ENCODE measurements around the gene IFNA6. TPM values are rescaled to one million over a fixed set of nuclear protein-coding genes. Genes with fewer than 3 reads are reported as not detected.
"Not testable (repeated sequence)": the region's sequence is repeated elsewhere in the genome, so short reads cannot be mapped to it uniquely, and the experiment has no call there.

The IFNA6 gene
- not detected in 2 replicates for total RNA-seq (2014; rRNA removed; shearing (Covaris generic))

GRCh38 chr9:21350787-21351186 is at the start of gene IFNA6:
Gene IFNA6 (minus strand): TSS chr9:21350887. CDS start chr9:21350887, 0 bp downstream.
- DNase-seq (ENCODE audit: low read depth): no peak

DNA sequence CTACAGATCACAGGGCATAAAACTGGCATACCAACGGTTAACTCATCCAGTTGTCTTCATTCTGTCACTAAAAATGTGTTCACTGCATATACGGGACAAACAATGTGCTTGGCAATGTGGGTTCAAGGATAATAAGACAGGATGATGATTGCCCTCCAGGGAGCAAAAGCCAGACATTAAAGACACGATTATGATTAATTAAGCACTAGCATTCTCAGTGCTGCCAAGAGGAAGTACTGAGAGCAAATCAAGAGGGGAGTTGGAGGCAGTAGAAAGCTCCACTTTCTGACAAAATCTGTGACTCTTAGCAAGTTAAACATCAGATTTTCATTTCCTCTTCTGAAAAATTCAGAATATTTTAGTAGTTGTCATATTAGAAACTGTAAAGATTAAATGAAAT is 49.3 kb upstream of the IFNA6 start:
- no peak for DNase-seq (ENCODE audit: low read depth)

- DNase-seq (ENCODE audit: low read depth): no peak
Measured at GRCh38 chr9:21398955-21399489, 48.3 kb upstream of the IFNA6 start.

DNA sequence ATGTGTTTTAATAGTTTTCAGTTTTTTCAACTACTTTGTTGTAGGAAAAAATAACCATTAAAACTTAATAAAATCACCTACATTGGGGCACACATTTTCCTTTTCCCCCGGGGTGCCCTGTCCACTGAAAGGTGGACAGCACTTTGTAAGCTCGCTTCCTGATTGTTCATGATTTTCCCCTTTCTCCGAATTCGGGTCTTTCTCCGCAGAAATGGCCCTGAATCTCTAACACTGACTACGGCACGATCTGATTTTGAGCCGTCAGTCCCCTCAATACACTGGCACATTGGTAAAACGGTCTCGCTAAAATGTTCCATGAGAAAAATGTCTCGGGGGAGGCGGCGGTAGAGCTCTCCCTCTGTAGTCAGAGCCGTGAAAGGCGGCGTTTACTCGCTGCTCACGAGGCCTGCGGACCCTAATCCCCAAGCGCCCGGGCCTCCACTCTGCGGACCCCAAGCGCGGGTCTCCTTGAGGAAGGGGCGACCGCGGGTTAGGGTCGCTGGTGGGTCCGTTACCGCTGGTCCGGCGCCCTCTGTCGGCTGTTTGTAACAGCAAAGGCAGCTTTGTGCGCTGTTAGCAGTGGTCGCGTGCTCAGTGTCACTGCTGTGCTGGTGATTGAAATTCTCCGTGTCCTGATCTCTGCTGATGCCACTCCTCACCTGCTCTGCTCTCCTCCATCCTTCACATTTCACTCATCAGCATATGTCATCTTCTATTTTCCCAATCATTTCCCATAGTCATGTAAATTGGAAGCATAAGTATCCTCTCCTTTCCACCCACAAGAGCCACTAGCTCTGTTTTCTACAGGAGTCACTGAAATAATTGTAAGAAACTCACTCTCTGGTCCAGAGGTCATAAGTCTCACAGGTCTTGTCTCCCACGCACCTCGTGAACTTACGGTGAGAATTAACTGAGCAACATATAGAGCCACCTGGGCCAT is 45.4 kb upstream of the IFNA6 start:
- no peak for DNase-seq (ENCODE audit: low read depth)

GRCh38 chr9:21392270-21392669 is 41.6 kb upstream of the IFNA6 start:
- no peak for DNase-seq (ENCODE audit: low read depth)

DNA sequence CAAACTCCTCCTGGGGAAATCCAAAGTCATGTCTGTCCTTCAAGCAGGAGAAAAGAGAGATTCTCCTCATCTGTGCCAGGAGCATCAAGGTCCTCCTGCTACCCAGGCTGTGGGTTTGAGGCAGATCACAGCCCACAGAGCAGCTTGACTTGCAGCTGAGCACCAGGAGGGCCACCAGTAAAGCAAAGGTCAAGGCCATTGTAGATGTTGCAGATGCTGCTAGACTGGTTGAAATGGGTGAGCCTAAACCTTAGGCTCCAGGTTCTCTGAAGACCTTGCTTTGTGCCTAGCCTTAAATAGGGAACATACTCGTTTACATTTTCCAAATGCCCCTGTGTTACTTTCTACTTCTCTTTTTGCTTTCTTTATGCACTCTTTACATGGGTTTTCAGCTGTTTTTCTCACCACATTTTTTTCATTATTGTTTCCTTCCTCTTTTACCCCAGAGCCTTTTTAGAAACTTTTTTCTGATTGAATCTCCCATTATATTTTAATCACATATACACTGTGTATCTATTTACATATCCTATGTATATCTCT is 34.5 kb upstream of the IFNA6 start, which contains the start of gene IFNA2:
IFNA2 (minus strand) TSS at position 268 of the 540 bp plus-strand sequence; CDS start at position 199, 69 bp downstream.
- no peak for DNase-seq (ENCODE audit: low read depth)

DNA sequence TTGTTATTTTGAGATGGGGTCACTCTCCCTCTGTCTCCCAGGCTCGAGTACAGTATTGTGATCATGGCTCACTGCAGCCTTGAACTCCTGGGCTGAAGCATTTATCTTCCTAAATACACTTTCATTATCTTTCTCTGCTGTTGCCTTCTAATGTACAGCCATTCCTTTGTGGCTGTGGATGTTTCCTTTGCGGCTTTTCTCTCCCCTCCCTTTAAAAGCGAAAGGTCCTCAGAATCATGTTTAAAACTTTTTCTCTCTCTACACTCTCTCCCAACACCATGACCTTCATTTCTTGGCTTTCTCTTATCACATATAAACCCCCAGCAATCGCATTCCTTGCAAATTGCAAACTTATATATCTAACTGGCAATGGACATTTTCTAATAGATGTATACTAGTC is 32.9 kb upstream of the IFNA6 start:
- DNase-seq (ENCODE audit: low read depth): no peak

DNA sequence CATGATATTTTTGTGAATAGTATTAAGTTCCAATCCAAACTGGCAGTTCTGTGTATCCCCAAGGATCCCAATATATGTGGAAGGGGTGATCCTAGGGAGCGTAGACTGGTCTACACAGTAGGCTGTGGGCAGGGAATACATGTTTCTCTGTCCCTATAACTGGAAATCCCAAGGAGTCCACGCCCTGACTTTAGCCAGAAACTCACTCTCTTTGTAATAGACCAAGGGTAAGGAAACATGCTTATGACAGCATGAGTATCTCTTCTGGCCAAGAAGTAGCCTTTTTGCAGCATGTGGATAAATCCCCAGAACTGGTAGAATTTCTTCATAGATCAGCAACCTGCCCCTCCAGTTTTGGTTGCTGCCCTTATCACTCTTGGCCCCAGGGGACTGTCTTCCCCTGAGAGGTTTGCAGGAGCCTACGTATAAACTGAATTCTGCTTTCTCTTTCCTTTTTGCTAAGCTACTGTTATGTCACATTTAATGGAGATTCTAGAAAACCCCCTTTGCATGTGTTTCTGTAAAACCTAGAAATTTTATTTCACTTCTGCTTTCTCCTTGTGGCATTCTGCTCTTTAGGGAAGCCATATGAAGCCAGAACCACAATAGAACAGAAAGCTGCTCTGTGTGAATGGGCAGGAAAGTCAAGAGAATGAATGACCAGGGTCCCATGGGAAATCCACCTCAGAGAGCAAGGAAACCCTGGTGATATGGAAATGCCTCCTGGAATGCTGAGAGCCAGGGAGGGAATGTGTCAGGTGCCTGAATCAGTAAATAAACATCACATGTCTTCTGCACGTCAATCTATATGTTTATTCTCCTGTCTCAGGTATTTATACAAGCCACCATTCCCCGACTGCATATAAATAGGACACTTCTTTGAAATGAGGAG is 31.0 kb upstream of the IFNA6 start:
- no peak for DNase-seq (ENCODE audit: low read depth)

- DNase-seq (ENCODE audit: low read depth): not testable (repeated sequence)
Measured at GRCh38 chr9:21371467-21371866, 20.8 kb upstream of the IFNA6 start.

- no peak for DNase-seq (ENCODE audit: low read depth)
Measured at GRCh38 chr9:21367957-21368356, 17.3 kb upstream of the IFNA6 start, which contains the start of gene IFNA13. Gene IFNA13 (minus strand): TSS chr9:21368057. CDS start chr9:21368010, 47 bp downstream.

DNA sequence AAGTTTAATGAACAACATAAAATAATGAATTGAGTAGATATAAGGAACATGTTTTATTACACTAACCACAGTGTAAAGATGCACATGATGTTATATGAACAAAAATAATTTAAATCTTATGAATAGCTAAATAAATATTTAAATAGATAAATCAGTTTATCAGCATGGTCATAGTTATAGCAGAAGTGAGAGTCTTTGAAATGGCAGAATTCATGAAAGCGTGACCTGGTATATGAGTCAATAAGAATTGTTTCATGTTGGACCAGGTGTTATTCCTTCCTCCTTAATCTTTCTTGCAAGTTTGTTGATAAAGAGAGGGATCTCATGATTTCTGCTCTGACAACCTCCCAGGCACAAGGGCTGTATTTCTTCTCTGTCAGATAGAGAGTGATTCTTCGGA is 16.5 kb upstream of the IFNA6 start:
- not testable (repeated sequence) for DNase-seq (ENCODE audit: low read depth)

DNA sequence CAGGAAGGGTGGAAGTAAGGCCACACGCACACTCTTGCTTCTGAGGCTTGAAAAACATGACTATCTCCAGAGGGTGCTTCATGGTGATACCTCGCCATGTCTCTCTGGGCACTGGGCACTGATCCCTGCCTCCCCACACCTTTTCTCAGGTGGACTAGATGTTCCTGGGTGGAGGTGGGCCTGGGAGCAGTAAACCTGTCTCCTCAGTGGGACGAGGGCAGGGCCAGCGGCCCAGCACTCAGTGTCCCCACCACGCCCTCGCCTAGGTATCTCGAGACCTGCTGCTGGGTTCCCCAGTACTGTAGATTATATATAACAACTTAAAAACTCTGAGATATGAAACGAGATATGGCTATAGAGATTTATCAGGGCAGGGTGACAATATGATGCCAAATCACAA is 11.6 kb upstream of the IFNA6 start:
- DNase-seq (ENCODE audit: low read depth): no peak

DNA sequence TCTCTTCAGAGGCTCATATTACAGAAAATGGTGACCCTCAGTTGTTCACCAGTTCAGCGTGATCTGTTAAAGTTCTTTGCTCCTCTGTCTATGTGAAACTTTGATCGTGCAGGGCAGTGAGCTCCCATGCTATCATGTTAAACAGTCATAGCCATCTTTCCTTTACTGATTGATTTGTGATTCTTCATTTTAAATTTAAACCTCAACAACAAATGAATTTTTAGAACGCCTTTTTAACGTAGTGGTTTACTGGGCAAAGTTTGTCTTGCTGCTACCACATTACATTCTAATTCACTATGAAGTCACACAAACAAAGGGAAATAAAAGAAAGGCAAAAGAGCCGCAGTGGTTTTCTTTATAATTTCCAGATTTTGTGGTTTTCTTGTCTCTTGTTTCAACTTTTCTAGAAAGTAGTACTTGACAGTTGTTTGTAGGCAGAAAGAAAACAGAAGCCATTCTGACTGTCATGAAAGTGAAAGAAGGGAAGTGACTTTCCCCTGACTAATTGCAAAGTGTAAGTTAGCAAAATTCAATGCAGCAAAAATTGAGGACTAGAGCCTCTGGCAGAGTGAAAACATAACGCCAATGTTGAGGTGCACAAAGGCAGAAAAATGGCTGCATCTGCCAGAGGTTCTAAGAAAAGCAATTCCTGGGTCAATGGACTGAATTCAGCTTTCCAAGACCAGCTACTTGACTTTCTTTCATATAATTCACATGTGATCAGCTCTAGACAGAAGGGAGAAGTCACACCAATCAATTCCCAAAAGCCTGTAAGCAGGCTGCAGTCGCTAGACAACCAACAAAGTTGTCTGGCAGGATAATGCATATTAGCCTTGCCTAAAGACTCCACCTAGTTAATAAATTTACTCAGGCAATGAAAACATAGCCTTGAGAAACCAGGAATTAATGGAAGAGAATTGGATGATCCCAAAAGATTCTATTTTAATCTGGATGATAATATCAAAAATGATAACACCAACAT is 7.1 kb upstream of the IFNA6 start:
- DNase-seq (ENCODE audit: low read depth): no peak

- no peak for DNase-seq (ENCODE audit: low read depth)
Measured at GRCh38 chr9:21348430-21348970, 2.2 kb downstream of the IFNA6 start.

DNA sequence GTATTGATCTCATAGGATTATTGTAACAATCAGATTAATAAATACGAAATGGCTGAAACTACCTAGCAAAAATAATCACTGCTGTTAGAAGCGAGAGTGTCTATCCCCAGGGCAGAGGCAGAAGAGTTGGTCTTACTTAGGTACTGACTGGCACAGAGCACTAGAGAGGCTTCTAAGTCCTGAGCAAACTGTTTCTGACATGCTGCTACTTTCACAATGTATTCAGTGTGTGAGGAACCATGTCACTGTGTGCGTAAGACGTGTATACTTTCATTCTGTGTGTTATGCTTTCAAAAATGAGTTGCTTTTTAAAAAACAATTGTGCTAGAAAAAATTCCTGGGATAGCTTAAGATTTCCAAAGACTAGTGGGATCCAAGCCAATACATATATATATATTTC is 10.0 kb downstream of the IFNA6 start:
- DNase-seq (ENCODE audit: low read depth): no peak

DNA sequence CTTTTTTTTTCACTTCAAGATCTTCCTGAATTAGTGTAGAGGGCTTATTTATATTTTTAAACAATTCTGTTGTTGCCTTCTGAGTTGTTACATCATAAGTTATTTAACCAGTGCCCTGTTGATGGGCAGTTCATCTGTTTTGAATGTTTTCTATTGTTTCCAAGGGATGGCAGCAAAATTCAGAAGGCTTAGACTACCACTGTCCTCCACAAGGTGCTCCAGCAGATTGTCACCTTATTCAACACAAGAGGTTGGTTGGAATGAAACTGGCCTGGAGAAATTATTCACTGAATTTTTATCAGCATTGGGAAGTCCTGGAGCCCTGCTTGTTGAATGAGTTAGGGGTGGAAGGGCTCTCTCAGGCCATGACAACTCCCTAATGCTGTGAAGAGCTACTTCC is 14.2 kb downstream of the IFNA6 start:
- DNase-seq (ENCODE audit: low read depth): no peak

DNA sequence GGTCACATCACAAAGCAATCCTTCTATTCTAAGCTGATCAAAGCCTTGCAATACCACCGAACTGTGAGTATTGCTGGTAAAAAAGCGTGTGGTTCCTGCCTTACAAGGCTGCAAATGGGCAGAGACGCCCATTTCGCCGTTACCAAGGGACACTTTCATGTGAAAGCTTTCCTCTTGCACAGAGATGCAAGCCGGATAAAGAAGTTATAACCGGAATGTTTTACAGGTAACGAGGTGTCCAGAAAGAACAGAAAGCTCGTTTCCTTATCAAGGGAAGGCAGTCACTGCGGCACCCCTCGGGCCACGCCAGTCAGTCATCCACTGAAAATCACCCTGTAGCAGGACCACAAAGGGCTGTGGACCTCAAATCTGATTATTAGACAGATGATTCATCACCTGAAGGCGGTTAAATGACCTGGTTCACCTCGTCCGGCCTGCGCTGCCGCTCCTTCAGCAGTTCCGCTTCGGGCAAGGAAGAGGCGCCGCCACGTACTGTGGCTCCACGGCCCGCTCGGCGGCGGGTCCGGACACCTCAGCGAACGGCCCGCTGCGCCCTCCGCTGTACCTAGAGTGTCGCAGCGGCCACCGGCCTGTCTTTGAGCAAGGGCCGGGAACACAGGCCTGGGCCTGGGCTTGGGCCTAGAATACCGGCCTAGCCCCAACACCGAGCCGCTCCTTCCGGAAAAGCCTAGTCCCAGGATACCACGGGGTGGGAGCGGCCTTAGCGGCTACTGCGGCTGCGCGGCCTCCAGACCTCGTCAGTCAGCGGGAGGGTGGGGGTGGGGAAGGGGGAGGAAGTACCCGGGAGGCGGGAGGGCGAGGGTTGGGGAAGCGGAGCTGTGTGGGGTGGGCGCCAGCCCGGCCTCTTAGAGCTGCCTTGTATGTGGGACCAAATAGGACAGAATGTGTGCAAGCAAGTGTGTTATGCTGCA is 15.7 kb downstream of the IFNA6 start, which contains the start of gene KLHL9:
KLHL9 (minus strand) TSS at position 704 of the 932 bp plus-strand sequence; CDS start at position 159, 545 bp downstream.
- DNase-seq (ENCODE audit: low read depth): no peak

DNA sequence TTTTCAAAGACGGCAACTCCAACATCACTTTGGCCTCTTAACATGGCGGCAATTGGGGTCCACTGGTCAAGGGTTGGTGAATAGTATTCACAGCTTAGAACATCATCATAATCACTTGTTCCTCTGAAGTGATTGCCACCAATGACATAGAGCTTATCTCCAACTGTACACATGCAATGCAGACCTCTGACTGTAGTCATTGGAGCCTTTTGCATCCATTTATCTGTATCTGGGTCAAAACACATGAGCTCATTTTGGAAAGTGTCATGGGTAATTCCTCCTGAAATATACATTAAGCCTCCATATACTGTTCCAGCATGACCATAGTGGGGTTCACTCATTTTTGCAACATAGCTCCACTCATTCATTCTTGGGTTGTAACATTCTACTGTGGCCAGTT is 17.5 kb downstream of the IFNA6 start:
- DNase-seq (ENCODE audit: low read depth): no peak

Measured in Daoy (cell line).